Thyroid gland (tissue), 4 donors: ENCODE data around the gene NR3C2. TPM values are rescaled to one million over a fixed set of nuclear protein-coding genes. Genes with fewer than 3 reads are reported as not detected.

Experiments used
- DNase-seq, 2 donors: peaks; one replicate each; pipeline ENCODE4 v3.0.0-alpha.2; 2019
- H3K27ac ChIP-seq, 3 donors: fragments of 200-600 bp; sonication (generic); 1 replicate in 2 of 3; 2 replicates in 1 of 3; pipeline ENCODE4 v1.5.1; 2016 to 2019; ENCODE audit warnings: mild to moderate bottlenecking in 1 of 3, moderate library complexity in 1 of 3
- H3K27me3 ChIP-seq: fragments of 200-600 bp; sonication (generic); one replicate; pipeline ENCODE4 v1.5.1; 2019
- H3K36me3 ChIP-seq, 2 donors: fragments of 200-600 bp; sonication (generic); one replicate each; pipeline ENCODE4 v1.5.1; 2016 to 2019
- H3K4me1 ChIP-seq, 2 donors: fragments of 200-600 bp; sonication (generic); one replicate each; pipeline ENCODE4 v1.5.1; 2017 to 2019
- H3K4me3 ChIP-seq, 3 donors: fragments of 200-600 bp; sonication (generic); replicated peaks in 1 of 3; 1 replicate in 2 of 3; 2 replicates in 1 of 3; pipeline ENCODE4 v1.5.1; 2016; ENCODE audit warnings: mild to moderate bottlenecking in 1 of 3
- H3K9me3 ChIP-seq: fragments of 200-600 bp; sonication (generic); one replicate; pipeline ENCODE4 v1.5.1; 2017
- POLR2A ChIP-seq, 2 donors: fragments of 450-650 bp; IDR thresholded peaks; one replicate each; pipeline ENCODE4 v1.6.1; 2017; ENCODE audit warnings: antibody characterized with exemption in 2 of 2, mild to moderate bottlenecking in 2 of 2, moderate library complexity in 1 of 2
- WGBS, 2 donors: methylation state at CpG; one replicate each; pipeline ENCODE4 v1.1.5; 2017; 5-methylcytosine and 5-hydroxymethylcytosine counted together
- intact Hi-C: fragments of 100-400 bp; cut with DNase I; formaldehyde crosslinking; loops from one replicate; pipeline ENCODE4 v1.15.1; 2023
- total RNA-seq, 4 donors: library from RNA; depleted of rRNA; stranded (reverse); fragments of >200 nt; gene quantifications; one replicate each; pipeline ENCODE4 v1.2.3, GENCODE V29; 2016
- TF ChIP-seq, protein P1 (sequence below), 6 experiments: fragments of 200-600 bp in 3 of 6; fragments of 450-650 bp in 3 of 6; sonication (generic) in 3 of 6; IDR thresholded peaks; one replicate each; pipeline ENCODE4 v1.5.1; 2016 to 2019; ENCODE audit warnings: antibody characterized with exemption in 6 of 6, mild to moderate bottlenecking in 2 of 6, inconsistent platforms in 1 of 6, moderate library complexity in 1 of 6

The NR3C2 gene
- total RNA-seq, 4 donors from 2014 or later: 51.6 to 161 (median 72.3) TPM

DNA sequence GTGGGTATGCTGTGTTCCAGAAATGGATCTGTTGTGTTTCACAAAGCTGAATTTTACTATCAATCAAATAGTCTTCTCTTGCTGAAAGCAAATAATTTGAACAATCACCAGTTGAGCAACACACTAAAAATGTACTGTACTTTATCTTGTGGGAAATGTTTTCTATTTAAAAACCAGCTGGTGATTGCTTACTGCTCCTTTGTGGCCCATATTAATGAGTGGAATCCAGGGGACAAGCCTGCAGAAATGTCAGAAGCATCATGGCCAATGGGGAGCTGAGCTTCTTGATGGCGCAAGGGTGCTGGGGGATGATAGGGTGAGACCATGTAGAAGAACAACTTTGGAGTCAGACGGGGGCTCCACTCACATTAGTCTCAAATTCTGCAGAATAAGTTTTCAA, 364.2 kb downstream of the NR3C2 start:
- no peak for DNase-seq
- 84 to 93% methylated on average over 2 of the region's 2 CpGs for WGBS, 2 donors
- H3K36me3 ChIP-seq: peaks cover 19 to 21% of the 10 kb centered on the region in 2 donors

DNA sequence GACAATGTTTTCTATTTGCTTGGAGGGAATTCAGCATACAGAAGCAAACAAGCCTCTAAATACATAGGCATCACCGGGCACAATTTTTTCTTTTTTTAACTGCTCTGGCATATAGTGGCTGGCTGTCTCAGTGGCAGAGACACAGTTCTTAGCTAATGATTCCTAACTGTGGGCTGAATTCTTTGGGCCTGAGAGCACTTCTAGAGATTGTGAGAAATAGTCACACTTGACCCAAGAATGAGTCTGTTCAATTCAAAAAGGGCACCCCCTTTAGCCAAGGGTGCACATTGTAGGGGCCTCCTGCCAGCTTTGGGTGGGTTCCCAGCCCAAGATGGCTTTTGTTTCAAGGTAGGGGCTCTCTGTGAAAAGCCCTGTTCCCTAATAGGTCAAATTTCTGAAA, 364.6 kb downstream of the NR3C2 start:
- H3K4me3 ChIP-seq: no peak overlapping the region
- no peaks in the 10 kb centered on the region for H3K4me1 ChIP-seq
- intact Hi-C loops: no loop called here
- H3K9me3 ChIP-seq: no peaks in the 10 kb centered on the region
- DNase-seq: no peak
- WGBS, 2 donors: 90 to 92% methylated on average over 1 of the region's 1 CpG
- no peak for TF ChIP-seq POLR2A (IDR thresholded peaks at IDR 0.05)
- TF ChIP-seq, protein P1, sequence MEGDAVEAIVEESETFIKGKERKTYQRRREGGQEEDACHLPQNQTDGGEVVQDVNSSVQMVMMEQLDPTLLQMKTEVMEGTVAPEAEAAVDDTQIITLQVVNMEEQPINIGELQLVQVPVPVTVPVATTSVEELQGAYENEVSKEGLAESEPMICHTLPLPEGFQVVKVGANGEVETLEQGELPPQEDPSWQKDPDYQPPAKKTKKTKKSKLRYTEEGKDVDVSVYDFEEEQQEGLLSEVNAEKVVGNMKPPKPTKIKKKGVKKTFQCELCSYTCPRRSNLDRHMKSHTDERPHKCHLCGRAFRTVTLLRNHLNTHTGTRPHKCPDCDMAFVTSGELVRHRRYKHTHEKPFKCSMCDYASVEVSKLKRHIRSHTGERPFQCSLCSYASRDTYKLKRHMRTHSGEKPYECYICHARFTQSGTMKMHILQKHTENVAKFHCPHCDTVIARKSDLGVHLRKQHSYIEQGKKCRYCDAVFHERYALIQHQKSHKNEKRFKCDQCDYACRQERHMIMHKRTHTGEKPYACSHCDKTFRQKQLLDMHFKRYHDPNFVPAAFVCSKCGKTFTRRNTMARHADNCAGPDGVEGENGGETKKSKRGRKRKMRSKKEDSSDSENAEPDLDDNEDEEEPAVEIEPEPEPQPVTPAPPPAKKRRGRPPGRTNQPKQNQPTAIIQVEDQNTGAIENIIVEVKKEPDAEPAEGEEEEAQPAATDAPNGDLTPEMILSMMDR (IDR thresholded peaks at IDR 0.05): no peak
- no peaks in the 10 kb centered on the region for H3K27me3 ChIP-seq
- H3K27ac ChIP-seq: no peak overlapping the region
- peaks cover 22 to 24% of the 10 kb centered on the region in 2 donors for H3K36me3 ChIP-seq

More for the DNA sequence above, 364.2 kb downstream of the NR3C2 start:
- no peak overlapping the region for H3K4me3 ChIP-seq
- no peaks in the 10 kb centered on the region for H3K4me1 ChIP-seq
- no peaks in the 10 kb centered on the region for H3K9me3 ChIP-seq
- H3K27ac ChIP-seq: no peak overlapping the region
- intact Hi-C loops: no loop called here
- no peaks in the 10 kb centered on the region for H3K27me3 ChIP-seq
- no peak for TF ChIP-seq POLR2A (IDR thresholded peaks at IDR 0.05)
- TF ChIP-seq, protein P1 (IDR thresholded peaks at IDR 0.05): no peak

DNA sequence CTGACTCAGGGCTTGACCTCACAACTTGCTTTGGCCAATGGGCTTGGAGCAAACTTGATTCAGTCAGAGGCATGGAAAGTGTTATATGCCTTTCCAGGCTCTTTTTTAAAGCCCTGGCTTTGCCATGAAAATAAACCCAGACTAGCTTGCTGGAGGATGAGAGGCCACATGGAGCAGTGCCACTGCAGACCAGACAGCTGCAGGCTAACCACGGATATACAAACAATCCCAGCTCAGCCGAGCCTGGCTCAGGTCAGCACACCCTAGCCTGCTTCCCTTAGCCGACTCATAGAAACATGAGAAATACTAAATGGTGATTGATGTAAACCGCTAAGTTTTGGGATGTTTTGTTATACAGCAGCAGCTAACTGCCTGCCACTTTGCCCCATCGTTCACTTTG, 365.2 kb downstream of the NR3C2 start:
- intact Hi-C loops: no loop called here
- H3K9me3 ChIP-seq: no peaks in the 10 kb centered on the region
- no peaks in the 10 kb centered on the region for H3K27me3 ChIP-seq
- no peak for DNase-seq
- 89 to 95% methylated on average over 5 of the region's 5 CpGs for WGBS, 2 donors
- H3K4me3 ChIP-seq: no peak overlapping the region
- peaks cover 22 to 24% of the 10 kb centered on the region in 2 donors for H3K36me3 ChIP-seq
- no peaks in the 10 kb centered on the region for H3K4me1 ChIP-seq
- no peak overlapping the region for H3K27ac ChIP-seq
- no peak for TF ChIP-seq POLR2A (IDR thresholded peaks at IDR 0.05)
- TF ChIP-seq, protein P1 (IDR thresholded peaks at IDR 0.05): no peak

DNA sequence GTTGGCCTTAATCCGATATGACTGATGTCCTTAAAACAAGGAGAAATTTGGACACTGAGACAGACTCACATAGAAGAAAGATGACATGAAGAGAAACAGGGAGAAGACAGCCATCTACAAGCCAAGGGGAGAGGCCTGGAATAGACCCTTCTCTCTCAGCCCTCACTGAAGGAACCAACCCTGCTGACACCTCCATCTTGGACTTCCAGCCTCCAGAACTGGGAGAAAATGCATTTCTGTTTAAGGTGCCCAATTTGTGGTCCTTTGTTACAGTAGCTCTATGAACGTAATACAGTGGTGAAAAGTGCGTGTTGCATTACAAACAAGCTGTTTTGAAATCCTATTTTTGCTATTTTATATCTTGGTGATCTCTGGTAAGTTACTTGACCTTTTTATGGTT, 366.8 kb downstream of the NR3C2 start:
- Histone ChIP-seq H3K36me3 (peaks cover 13 to 24% of the 10 kb centered on the region in 2 donors), H3K9me3 (no peaks in the 10 kb centered on the region), H3K27me3 (no peaks in the 10 kb centered on the region), H3K27ac (no peak overlapping the region), H3K4me3 (no peak overlapping the region), H3K4me1 (peaks cover 4 to 10% of the 10 kb centered on the region in 2 donors)
- WGBS, 2 donors: 98 to 99% methylated on average over 3 of the region's 3 CpGs
- DNase-seq: no peak
- no peak for TF ChIP-seq POLR2A (IDR thresholded peaks at IDR 0.05)
- TF ChIP-seq, protein P1 (IDR thresholded peaks at IDR 0.05): no peak
- intact Hi-C loops: no loop called here

DNA sequence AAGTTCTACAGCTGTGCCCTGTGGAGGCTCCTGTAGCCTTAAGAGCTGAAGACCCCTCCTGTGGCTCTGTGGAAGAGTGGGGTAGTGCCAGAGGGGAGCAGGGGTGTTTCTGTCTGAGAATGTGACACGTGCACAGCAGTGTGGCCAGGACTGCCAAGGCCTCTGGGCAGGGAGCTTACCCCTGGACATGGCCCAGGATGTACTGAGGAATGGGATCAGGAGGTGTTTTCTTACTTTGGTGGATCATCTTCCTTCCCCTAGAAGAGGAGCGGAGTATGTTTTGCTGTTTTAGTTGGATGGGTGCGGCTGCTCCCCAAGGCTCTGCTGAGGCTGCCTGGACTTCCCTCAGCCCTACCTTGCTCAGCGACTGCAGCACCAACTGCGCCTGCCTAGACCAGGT, 367.8 kb downstream of the NR3C2 start:
- H3K36me3 ChIP-seq: peaks cover 8 to 24% of the 10 kb centered on the region in 2 donors
- no peak overlapping the region for H3K27ac ChIP-seq
- TF ChIP-seq POLR2A (IDR thresholded peaks at IDR 0.05): no peak
- TF ChIP-seq, protein P1 (IDR thresholded peaks at IDR 0.05): no peak
- no peak for DNase-seq
- intact Hi-C loops: no loop called here
- no peak overlapping the region for H3K4me3 ChIP-seq
- H3K4me1 ChIP-seq: peaks cover 10 to 14% of the 10 kb centered on the region in 2 donors
- no peaks in the 10 kb centered on the region for H3K9me3 ChIP-seq
- no peaks in the 10 kb centered on the region for H3K27me3 ChIP-seq
- 97 to 100% methylated on average over 5 of the region's 5 CpGs for WGBS, 2 donors
